ENCODE data around the gene TMEM223. TPM values are rescaled to one million over a fixed set of nuclear protein-coding genes. Genes with fewer than 3 reads are reported as not detected.
"Not testable (repeated sequence)": the region's sequence is repeated elsewhere in the genome, so short reads cannot be mapped to it uniquely, and the experiment has no call there.

TMEM223 gene
- total RNA-seq, 1 experiment from 2014 or later = 22.6 TPM

GRCh38 chr11:62752994-62753735 is 38.6 kb downstream of the TMEM223 start:
- H3F3A ChIP-seq (ENCODE audit: insufficient read depth, low read depth) = peaks cover 35% of the 10 kb centered on the region
- intact Hi-C loops (cut with micrococcal nuclease; ENCODE audit: unreplicated experiment) = no loop called here
- H3K27ac ChIP-seq = 0 out of 2 replicates have a peak overlapping the region, but pooled peaks have one; percentile 11
- no peaks in the 10 kb centered on the region for H3K9me3 ChIP-seq (ENCODE audit: insufficient read depth, low read depth)
- ChIA-PET POLR2A (ENCODE audit: unreplicated experiment) (interaction anchor here (0.6 to 1.6 kb wide), 20 partner anchors 8 to 1239 kb away, joined by 3 to 50 read pairs (median 5); partner anchors contain the start of genes C11orf98, CSKMT, HNRNPUL2 and INTS5), CTCF (interaction anchor here (0.8 to 1.5 kb wide), 9 partner anchors 18 to 1551 kb away, joined by 3 to 9 read pairs (median 4); partner anchors contain the start of genes HNRNPUL2, MTA2, SLC3A2 and TAF6L)
- peak overlapping the region; percentile 84; the same call in 1 of the 2 replicates for H2AFZ ChIP-seq
- H3K27me3 ChIP-seq (ENCODE audit: insufficient read depth, low read depth) = no peaks in the 10 kb centered on the region
- H4K20me1 ChIP-seq (ENCODE audit: insufficient read depth) = no peaks in the 10 kb centered on the region
- peaks cover 17% of the 10 kb centered on the region for H3K4me1 ChIP-seq (replicated peaks; ENCODE audit: insufficient read depth)
- TSS peak; percentile 64 for BruUV-seq (replicated peaks)
- H3K79me2 ChIP-seq (ENCODE audit: low read depth) = peaks cover 17% of the 10 kb centered on the region
- no peaks in the 10 kb centered on the region for H3K36me3 ChIP-seq (ENCODE audit: low read depth)
- no peak for DNase-seq
- no peaks in the 10 kb centered on the region for H3K9me2 ChIP-seq (ENCODE audit: insufficient read depth)
- peak overlapping the region; percentile 83 for H3K4me2 ChIP-seq
- TF ChIP-seq EZH2 (IDR thresholded peaks at IDR 0.05; ENCODE audit: low read depth) (no peak), CTCF (conservative IDR thresholded peaks at IDR 0.05) (no peak)
- peak overlapping the region; percentile 63 for H3K4me3 ChIP-seq

GRCh38 chr11:62752177-62752785 is 39.5 kb downstream of the TMEM223 start:
- no peak for TF ChIP-seq EZH2 (IDR thresholded peaks at IDR 0.05; ENCODE audit: low read depth)
- no peak for TF ChIP-seq CTCF (conservative IDR thresholded peaks at IDR 0.05)
- Histone ChIP-seq H3K27ac (no peak overlapping the region), H2AFZ (no peak overlapping the region), H3K4me3 (no peak overlapping the region), H3K4me1 (replicated peaks; ENCODE audit: insufficient read depth) (peaks cover 17% of the 10 kb centered on the region), H3K4me2 (peak overlapping the region; percentile 83; the same call in 1 of the 2 replicates), H4K20me1 (ENCODE audit: insufficient read depth) (no peaks in the 10 kb centered on the region), H3F3A (ENCODE audit: insufficient read depth, low read depth) (peaks cover 43% of the 10 kb centered on the region), H3K9me2 (ENCODE audit: insufficient read depth) (no peaks in the 10 kb centered on the region), H3K27me3 (ENCODE audit: insufficient read depth, low read depth) (no peaks in the 10 kb centered on the region), H3K79me2 (ENCODE audit: low read depth) (peaks cover 17% of the 10 kb centered on the region), H3K36me3 (ENCODE audit: low read depth) (no peaks in the 10 kb centered on the region), H3K9me3 (ENCODE audit: insufficient read depth, low read depth) (no peaks in the 10 kb centered on the region)
- intact Hi-C loops (cut with micrococcal nuclease; ENCODE audit: unreplicated experiment) = no loop called here
- ChIA-PET POLR2A (ENCODE audit: unreplicated experiment) (interaction anchor here (0.7 kb wide), 1 partner anchor 26 kb away, joined by 3 read pairs; no protein-coding TSS in a partner anchor), CTCF (no interaction called here)
- BruUV-seq (replicated peaks) = no TSS peak
- DNase-seq = no peak

- H3K9me3 ChIP-seq (ENCODE audit: insufficient read depth, low read depth); H2AFZ ChIP-seq; H4K20me1 ChIP-seq (ENCODE audit: insufficient read depth); H3K27ac ChIP-seq; H3K4me3 ChIP-seq; intact Hi-C loops (cut with micrococcal nuclease; ENCODE audit: unreplicated experiment); H3K4me2 ChIP-seq; BruUV-seq (replicated peaks); H3K27me3 ChIP-seq (ENCODE audit: insufficient read depth, low read depth); H3K9me2 ChIP-seq (ENCODE audit: insufficient read depth); DNase-seq; H3K36me3 ChIP-seq (ENCODE audit: low read depth): not testable (repeated sequence)
- POLR2A ChIA-PET (ENCODE audit: unreplicated experiment) = interaction anchor here (1.1 kb wide), 1 partner anchor 91 kb away, joined by 5 read pairs; no protein-coding TSS in a partner anchor
- peaks cover 37% of the 10 kb centered on the region for H3F3A ChIP-seq (ENCODE audit: insufficient read depth, low read depth)
- peaks cover 17% of the 10 kb centered on the region for H3K4me1 ChIP-seq (replicated peaks; ENCODE audit: insufficient read depth)
- CTCF ChIA-PET = interaction anchor here (0.7 kb wide), 1 partner anchor 176 kb away, joined by 4 read pairs; the partner anchor contains the start of gene EEF1G
- peaks cover 17% of the 10 kb centered on the region for H3K79me2 ChIP-seq (ENCODE audit: low read depth)
Observed at GRCh38 chr11:62749931-62750330, 41.9 kb downstream of the TMEM223 start.
